GM10266 (cell line): ENCODE results near the gene ZC2HC1B.

Experiments used
- DNase-seq: peaks from one replicate; pipeline ENCODE4 v3.0.0; 2012; ENCODE audit errors: extremely low spot score
- TF ChIP-seq, protein P1 (sequence below): IDR thresholded peaks from 2 replicates; pipeline ENCODE4 v1.5.1; 2012; ENCODE audit warnings: mild to moderate bottlenecking, low read depth; ENCODE audit not compliant: control insufficient read depth, insufficient read depth; ENCODE audit errors: missing control alignments

ZC2HC1B gene

DNA sequence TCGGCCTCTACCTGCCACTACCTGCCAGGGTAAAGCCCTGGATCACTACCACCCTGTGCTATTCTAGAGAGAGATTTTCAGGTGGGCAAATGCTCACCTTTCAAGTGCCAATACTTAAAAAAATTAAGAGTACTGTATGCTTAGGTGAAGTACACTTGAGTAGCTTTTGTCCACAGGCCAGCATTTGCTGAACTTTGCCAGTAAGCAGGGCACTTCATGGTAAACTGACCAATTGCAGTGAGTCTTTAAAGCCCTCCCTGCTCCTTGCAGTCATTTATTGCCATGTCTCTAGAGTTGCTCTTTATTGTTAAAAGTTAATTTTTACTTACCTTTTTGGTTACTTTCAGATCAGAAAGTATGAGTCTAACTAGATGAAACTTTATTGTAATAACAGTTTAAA lies 85.3 kb downstream of the ZC2HC1B start:
- DNase-seq, result no peak
- TF ChIP-seq, protein P1, sequence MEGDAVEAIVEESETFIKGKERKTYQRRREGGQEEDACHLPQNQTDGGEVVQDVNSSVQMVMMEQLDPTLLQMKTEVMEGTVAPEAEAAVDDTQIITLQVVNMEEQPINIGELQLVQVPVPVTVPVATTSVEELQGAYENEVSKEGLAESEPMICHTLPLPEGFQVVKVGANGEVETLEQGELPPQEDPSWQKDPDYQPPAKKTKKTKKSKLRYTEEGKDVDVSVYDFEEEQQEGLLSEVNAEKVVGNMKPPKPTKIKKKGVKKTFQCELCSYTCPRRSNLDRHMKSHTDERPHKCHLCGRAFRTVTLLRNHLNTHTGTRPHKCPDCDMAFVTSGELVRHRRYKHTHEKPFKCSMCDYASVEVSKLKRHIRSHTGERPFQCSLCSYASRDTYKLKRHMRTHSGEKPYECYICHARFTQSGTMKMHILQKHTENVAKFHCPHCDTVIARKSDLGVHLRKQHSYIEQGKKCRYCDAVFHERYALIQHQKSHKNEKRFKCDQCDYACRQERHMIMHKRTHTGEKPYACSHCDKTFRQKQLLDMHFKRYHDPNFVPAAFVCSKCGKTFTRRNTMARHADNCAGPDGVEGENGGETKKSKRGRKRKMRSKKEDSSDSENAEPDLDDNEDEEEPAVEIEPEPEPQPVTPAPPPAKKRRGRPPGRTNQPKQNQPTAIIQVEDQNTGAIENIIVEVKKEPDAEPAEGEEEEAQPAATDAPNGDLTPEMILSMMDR, result no peak

DNA sequence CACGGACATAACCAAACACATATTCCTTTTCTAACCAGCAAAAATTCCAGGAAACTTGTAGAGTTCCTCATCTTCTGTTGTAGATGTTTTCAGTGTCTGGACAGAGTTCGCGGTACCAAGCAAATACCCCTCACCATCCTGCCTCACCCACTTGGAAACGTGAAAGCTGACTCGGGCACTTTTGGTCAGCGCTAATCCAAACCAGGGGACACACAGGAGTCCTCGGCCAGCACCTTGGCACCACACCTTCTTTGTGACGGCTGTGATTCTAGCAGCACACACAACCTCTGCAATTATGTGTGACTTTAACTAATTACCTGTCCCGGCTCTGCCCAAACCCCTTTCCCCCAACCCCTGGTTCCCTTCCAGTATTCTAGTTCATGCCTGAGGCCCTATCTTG lies 85.7 kb downstream of the ZC2HC1B start:
- DNase-seq, result no peak
- TF ChIP-seq, protein P1, result no peak

DNA sequence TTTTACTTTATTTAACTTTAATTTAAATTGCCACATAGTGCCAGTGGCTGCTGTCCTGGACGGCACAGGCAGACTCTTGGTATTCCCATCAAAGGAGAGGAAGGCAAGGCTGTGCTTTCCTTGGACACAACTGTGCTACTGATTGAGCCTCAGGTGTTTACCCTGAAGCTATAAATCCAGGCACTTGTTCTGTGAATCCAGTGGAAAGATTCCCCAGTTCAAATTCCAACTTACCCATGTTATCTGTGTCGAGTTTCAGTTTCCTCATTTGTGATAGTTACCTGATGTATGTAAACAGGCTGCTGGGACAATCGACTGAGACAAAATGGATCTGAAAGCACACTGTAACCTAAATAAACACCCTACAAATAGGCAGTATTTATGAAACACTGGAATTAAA lies 86.6 kb downstream of the ZC2HC1B start:
- TF ChIP-seq, protein P1, result no peak
- DNase-seq, result no peak

DNA sequence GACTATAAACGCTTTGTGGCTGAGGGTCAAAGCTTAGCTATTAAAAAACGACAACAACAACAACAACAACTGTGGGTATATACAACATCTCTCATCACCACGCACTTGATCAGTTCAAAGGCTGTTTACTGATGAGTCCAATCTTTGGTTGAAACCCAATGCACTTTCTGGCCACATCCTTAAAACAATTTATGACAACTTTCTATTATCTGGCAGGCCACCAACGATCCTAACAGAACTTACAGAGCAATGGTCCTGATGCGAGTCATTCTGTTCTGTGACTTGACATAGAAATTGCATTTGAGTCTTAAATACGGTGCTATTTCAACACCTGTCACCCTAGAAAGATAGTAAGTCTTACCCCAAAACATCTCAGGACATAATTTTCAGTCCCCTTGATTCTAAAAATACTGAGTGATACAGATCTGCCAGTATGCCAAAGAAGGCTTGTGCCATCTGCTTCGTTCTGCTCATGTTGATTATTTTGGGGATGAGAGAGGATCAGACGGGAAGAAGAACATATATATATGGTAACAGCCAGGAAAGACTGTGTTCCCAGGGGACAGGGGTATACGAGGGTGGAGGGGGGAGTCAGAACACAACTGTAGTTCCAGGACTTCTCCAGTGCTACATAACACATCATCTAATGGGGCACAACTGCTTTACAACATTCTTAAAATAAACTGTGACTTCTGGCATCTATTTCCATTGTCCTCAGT lies 87.9 kb downstream of the ZC2HC1B start:
- DNase-seq, result no peak
- TF ChIP-seq, protein P1, result no peak

DNA sequence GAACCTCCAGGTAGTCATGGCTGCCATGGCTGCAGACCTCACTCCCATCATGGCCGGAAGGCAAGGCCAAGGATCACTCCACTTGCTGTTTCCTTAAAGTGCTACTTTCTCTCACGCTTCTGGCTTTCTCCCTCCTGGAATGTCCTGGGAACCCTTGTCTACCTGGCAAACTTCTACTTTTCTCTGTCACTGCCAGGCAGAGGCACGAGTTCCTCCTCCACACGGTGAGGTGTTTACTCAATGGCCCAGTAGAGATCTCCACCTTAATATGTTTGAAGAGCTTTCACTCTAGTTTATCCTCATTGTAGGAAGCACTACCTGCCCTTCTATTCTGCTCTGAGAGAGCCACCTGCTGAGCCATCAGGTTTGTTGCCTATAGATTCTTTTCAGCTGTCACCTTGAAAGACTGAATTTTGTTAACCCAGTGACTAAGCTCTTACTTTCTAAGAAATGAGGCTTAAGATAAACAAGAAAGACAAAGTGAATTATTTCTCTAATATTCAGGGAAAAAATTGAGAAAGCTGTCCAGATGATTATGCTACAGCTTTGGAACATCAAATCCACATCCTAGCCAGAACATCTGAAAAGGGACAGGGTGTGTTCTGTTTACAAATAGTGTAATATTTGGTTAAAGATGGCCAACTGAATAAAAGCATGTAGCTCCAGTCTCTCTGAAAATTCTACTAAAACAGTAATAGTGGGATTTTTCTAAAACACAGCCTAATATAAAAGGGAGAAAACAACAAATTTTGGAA lies 88.8 kb downstream of the ZC2HC1B start:
- DNase-seq, result no peak
- TF ChIP-seq, protein P1, result no peak

DNA sequence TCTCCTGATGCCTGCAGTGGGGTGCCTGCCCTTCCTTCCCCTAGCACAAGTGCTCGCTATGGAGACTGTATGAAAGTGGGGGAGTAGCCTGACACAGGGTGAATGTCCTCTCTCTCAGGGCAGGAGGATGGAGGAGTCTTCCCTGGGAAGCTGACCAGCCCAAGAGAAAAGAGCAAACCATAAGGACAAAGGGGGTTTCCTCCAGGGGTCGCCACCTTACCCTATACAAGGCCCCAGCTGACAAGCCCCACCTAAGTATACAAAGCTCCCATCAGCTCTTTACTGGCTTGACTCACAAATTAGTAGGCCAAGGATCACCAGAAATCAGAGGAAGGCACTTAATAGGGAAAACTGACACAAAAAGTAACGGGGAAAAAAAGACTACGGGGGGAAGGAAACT lies 89.6 kb downstream of the ZC2HC1B start:
- TF ChIP-seq, protein P1, result no peak
- DNase-seq, result no peak

DNA sequence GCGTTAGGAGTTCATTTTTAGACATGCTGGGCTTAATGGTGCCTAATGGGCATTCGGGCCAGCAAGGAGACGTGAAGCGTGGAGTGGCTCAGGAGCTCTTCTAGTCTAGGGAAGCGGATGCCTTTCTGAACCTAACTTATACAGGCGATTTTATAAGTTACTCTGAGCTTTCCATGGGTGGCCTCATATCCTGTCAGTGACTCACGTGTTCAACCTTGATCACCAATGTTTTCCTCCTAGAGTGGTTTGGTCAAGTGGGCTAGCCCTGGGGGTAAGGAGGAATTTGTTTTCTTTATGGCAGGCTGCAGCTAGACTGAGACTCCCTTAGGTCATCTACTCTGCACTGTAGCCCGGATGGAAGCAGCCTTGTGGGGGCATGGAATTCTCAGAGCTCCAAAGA lies 91.7 kb downstream of the ZC2HC1B start:
- TF ChIP-seq, protein P1, result no peak
- no peak for DNase-seq
